MM.1S (cell line): ENCODE results near the gene CDIPT.

Source experiments
- CTCF ChIP-seq: fragments of 300-600 bp; sonication (generic); IDR thresholded peaks from 2 replicates; pipeline ENCODE4 v1.5.1; 2016; ENCODE audit warnings: antibody characterized with exemption, low read length, mixed read lengths
- EZH2 ChIP-seq: fragments of 300-600 bp; sonication (generic); optimal IDR thresholded peaks from 2 replicates; pipeline ENCODE3; 2017; ENCODE audit warnings: low read depth, mild to moderate bottlenecking, antibody characterized with exemption, low read length, mixed read lengths
- EZH2phosphoT487 ChIP-seq: fragments of 300-600 bp; sonication (generic); IDR thresholded peaks from 2 replicates; pipeline ENCODE4 v1.6.1; 2018; ENCODE audit warnings: antibody characterized with exemption, low read length

- TF ChIP-seq CTCF (no peak), EZH2 (no peak), EZH2phosphoT487 (no peak)
These were observed 44.9 kb downstream of the CDIPT start for GRCh38 chr16:29818082-29818481.
